GM19438 (cell line): ENCODE results near the gene WDR86.

Experiments used
- ATAC-seq: cut with Tn5 transposase; IDR thresholded peaks from one replicate; pipeline ENCODE4 v1.9.1; 2021; ENCODE audit warnings: low read depth; ENCODE audit not compliant: unreplicated experiment

WDR86 gene

GRCh38 chr7:151408839-151409666, 785 bp downstream of the WDR86 start:
- ATAC-seq = no peak

- no peak for ATAC-seq
These were observed 1.4 kb downstream of the WDR86 start for GRCh38 chr7:151408498-151408838.

- ATAC-seq = no peak
These were observed 2.8 kb downstream of the WDR86 start for GRCh38 chr7:151406886-151407583.

GRCh38 chr7:151406051-151406875, 3.6 kb downstream of the WDR86 start:
- no peak for ATAC-seq

- ATAC-seq = no peak
These were observed 4.2 kb downstream of the WDR86 start for GRCh38 chr7:151405588-151405987.

- no peak for ATAC-seq
These were observed 4.8 kb downstream of the WDR86 start for GRCh38 chr7:151405056-151405455.

- no peak for ATAC-seq
These were observed 5.4 kb downstream of the WDR86 start for GRCh38 chr7:151404216-151405011.

GRCh38 chr7:151403764-151404163, 6.1 kb downstream of the WDR86 start:
- no peak for ATAC-seq

GRCh38 chr7:151402029-151402835, 7.6 kb downstream of the WDR86 start:
- no peak for ATAC-seq

GRCh38 chr7:151400626-151401315, 9.1 kb downstream of the WDR86 start:
- no peak for ATAC-seq

- no peak for ATAC-seq
These were observed 9.9 kb downstream of the WDR86 start for GRCh38 chr7:151399906-151400305.

- ATAC-seq = no peak
These were observed 10.6 kb downstream of the WDR86 start for GRCh38 chr7:151399305-151399601.

GRCh38 chr7:151398446-151399304, 11.2 kb downstream of the WDR86 start:
- ATAC-seq = no peak

- ATAC-seq = no peak
These were observed 12.8 kb downstream of the WDR86 start for GRCh38 chr7:151397026-151397425.

GRCh38 chr7:151396328-151396970, 13.4 kb downstream of the WDR86 start:
- ATAC-seq = no peak

GRCh38 chr7:151395036-151395367, 14.8 kb downstream of the WDR86 start:
- no peak for ATAC-seq

- ATAC-seq = no peak
These were observed 15.5 kb downstream of the WDR86 start for GRCh38 chr7:151394076-151395035.
